Transverse colon (tissue), 4 donors: ENCODE data around the gene NT5DC4.

Experiments
- CTCF ChIP-seq, 5 experiments: fragments of 200-600 bp in 3 of 5; fragments of 450-650 bp in 2 of 5; sonication (generic) in 3 of 5; IDR thresholded peaks; 1 replicate in 2 of 5; 2 replicates in 3 of 5; pipeline ENCODE4 v1.5.1; 2016 to 2017; ENCODE audit warnings: antibody characterized with exemption in 5 of 5, inconsistent platforms in 3 of 5, mild to moderate bottlenecking in 2 of 5, moderate library complexity in 1 of 5
- EP300 ChIP-seq: sonication (generic); formaldehyde crosslinking; IDR thresholded peaks from one replicate; pipeline ENCODE4 v1.6.1; 2017; ENCODE audit warnings: antibody characterized with exemption, low read depth
- POLR2AphosphoS5 ChIP-seq, 3 donors: sonication (generic); formaldehyde crosslinking; IDR thresholded peaks; one replicate each; pipeline ENCODE4 v1.6.1; 2016; ENCODE audit warnings: antibody characterized with exemption in 3 of 3

DNA sequence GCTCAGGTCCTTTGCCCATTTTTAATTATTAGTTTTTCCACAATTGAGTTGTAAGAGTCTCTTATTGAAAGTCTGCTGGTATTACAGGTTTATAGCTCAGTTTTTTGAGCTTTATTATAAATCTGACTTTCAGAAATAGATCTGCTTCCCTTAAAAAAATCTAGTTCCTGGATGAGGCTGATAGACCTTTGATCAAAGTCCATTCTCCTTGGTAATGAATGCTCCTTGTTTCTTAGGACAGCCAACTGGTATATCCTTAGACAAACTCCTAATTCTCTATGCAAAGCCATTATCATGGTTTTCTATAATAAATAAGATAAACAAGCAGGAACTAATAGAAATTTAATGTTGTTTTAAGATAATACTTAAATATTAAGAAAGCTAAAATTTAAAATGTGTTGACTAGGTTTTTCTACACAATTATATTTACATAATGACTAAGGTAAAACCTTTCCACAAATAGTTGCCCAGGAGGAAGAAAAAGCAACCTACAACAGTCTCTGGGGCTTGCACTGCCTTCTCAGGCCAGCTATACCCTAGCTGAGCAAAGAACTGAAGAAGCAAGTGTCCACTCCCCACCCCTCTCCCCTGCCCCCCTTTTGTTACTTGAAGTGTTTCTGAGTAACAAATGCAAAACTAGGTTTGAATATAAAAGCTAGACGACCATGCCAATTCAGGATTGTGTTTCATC is 16.9 kb downstream of the NT5DC4 start:
- no peak for TF ChIP-seq CTCF (IDR thresholded peaks at IDR 0.05)
- TF ChIP-seq POLR2AphosphoS5 (IDR thresholded peaks at IDR 0.05) = no peak
- no peak for TF ChIP-seq EP300
